WTC11 (cell line): ENCODE results near the gene SGSM2. TPM values are rescaled to one million over a fixed set of nuclear protein-coding genes. Genes with fewer than 3 reads are reported as not detected.

Experiments used
- ATAC-seq: fragments of 200-7000 bp; cut with Tn5 transposase; 2 replicates; pipeline ENCODE4 v1.10.0; 2021; ENCODE audit warnings: mild to moderate bottlenecking, moderate library complexity
- CTCF ChIA-PET: fragments of 300-600 bp; sonication (Branson Sonifier 250); formaldehyde crosslinking; loops from one replicate; lab custom pipeline; 2021; ENCODE audit warnings: antibody characterized with exemption; lab: Charles Lee
- POLR2A ChIA-PET: fragments of 350-600 bp; sonication (Branson Sonifier 250); formaldehyde crosslinking; loops from one replicate; lab custom pipeline; 2021; ENCODE audit warnings: antibody characterized with exemption; lab: Charles Lee
- DNase-seq: peaks from one replicate; pipeline ENCODE4 v3.0.0; 2021; ENCODE audit warnings: low spot score
- H3K27ac Mint-ChIP-seq: 2 replicates; pipeline ENCODE4 v1.8.0; 2021; ENCODE audit warnings: mixed read lengths
- H3K27me3 Mint-ChIP-seq: 2 replicates; pipeline ENCODE4 v1.8.0; 2021; ENCODE audit warnings: low read depth, mild to moderate bottlenecking, moderate library complexity, mixed read lengths
- H3K36me3 Mint-ChIP-seq: 2 replicates; pipeline ENCODE4 v1.8.0; 2021; ENCODE audit warnings: mixed read lengths
- H3K4me1 Mint-ChIP-seq: 2 replicates; pipeline ENCODE4 v1.8.0; 2022; ENCODE audit warnings: mixed read lengths
- H3K4me3 Mint-ChIP-seq: 2 replicates; pipeline ENCODE4 v1.8.0; 2021; ENCODE audit warnings: mild to moderate bottlenecking, moderate library complexity, mixed read lengths
- H3K9me3 Mint-ChIP-seq: 2 replicates; pipeline ENCODE4 v1.8.0; 2021; ENCODE audit warnings: mixed read lengths
- ATF2 ChIP-seq: sonication (generic); formaldehyde crosslinking; IDR thresholded peaks from 2 replicates; pipeline ENCODE4 v1.8.1; 2022; ENCODE audit warnings: low read depth, missing genetic modification reagents, borderline replicate concordance
- CREM ChIP-seq: sonication (generic); formaldehyde crosslinking; IDR thresholded peaks from 2 replicates; pipeline ENCODE4 v1.8.1; 2022; ENCODE audit warnings: mild to moderate bottlenecking, missing genetic modification reagents, moderate library complexity
- CTCF ChIP-seq: fragments of 200-600 bp; IDR thresholded peaks from 2 replicates; pipeline ENCODE4 v1.8.0; 2022; ENCODE audit warnings: antibody characterized with exemption
- ERG ChIP-seq: fragments of 250-450 bp; sonication (Bioruptor Pico); IDR thresholded peaks from 2 replicates; pipeline ENCODE4 v1.8.0; 2021; ENCODE audit warnings: mild to moderate bottlenecking
- FOXJ3 ChIP-seq: sonication (generic); formaldehyde crosslinking; IDR thresholded peaks from 2 replicates; pipeline ENCODE4 v1.9.0; 2021; ENCODE audit warnings: missing genetic modification reagents, mild to moderate bottlenecking, borderline replicate concordance
- GTF2I ChIP-seq: fragments of 250-450 bp; sonication (Bioruptor Pico); conservative IDR thresholded peaks from 2 replicates; pipeline ENCODE4 v1.4.0; 2021; ENCODE audit warnings: mild to moderate bottlenecking
- JUN ChIP-seq: sonication (generic); formaldehyde crosslinking; IDR thresholded peaks from 2 replicates; pipeline ENCODE4 v1.8.0; 2023; ENCODE audit warnings: mild to moderate bottlenecking, missing genetic modification reagents
- NR1H2 ChIP-seq: sonication (generic); formaldehyde crosslinking; IDR thresholded peaks from 2 replicates; pipeline ENCODE4 v1.9.0; 2021; ENCODE audit warnings: mild to moderate bottlenecking, moderate library complexity, missing genetic modification reagents
- NR2C2 ChIP-seq: sonication (generic); formaldehyde crosslinking; IDR thresholded peaks from 2 replicates; pipeline ENCODE4 v1.8.0; 2022; ENCODE audit warnings: mild to moderate bottlenecking, missing genetic modification reagents
- PRDM15 ChIP-seq: sonication (generic); formaldehyde crosslinking; IDR thresholded peaks from 2 replicates; pipeline ENCODE4 v1.8.0; 2022; ENCODE audit warnings: missing genetic modification reagents
- SMAD4 ChIP-seq: sonication (generic); formaldehyde crosslinking; IDR thresholded peaks from 2 replicates; pipeline ENCODE4 v1.8.0; 2022; ENCODE audit warnings: mild to moderate bottlenecking, missing genetic modification reagents
- TEAD4 ChIP-seq: sonication (generic); formaldehyde crosslinking; IDR thresholded peaks from 2 replicates; pipeline ENCODE4 v1.8.0; 2022; ENCODE audit warnings: mild to moderate bottlenecking, missing genetic modification reagents
- ZNF232 ChIP-seq: sonication (generic); formaldehyde crosslinking; IDR thresholded peaks from 2 replicates; pipeline ENCODE4 v1.8.0; 2022; ENCODE audit warnings: mild to moderate bottlenecking, missing genetic modification reagents
- ZNF671 ChIP-seq: fragments of 250-450 bp; sonication (Bioruptor Pico); IDR thresholded peaks from 2 replicates; pipeline ENCODE4 v1.8.0; 2021; ENCODE audit warnings: mild to moderate bottlenecking
- total RNA-seq: library from RNA; stranded (reverse); gene quantifications from 3 replicates; pipeline ENCODE4 v1.2.3, GENCODE V29; 2021
- TF ChIP-seq, protein P1 (sequence below): sonication (generic); formaldehyde crosslinking; conservative IDR thresholded peaks from 2 replicates; pipeline ENCODE4 v1.8.1; 2022; ENCODE audit warnings: mild to moderate bottlenecking, missing genetic modification reagents
- TF ChIP-seq, protein P2 (sequence below): sonication (generic); formaldehyde crosslinking; IDR thresholded peaks from 2 replicates; pipeline ENCODE4 v1.8.1; 2023; ENCODE audit warnings: mild to moderate bottlenecking, missing genetic modification reagents, moderate library complexity

SGSM2 gene
- total RNA-seq, 1 experiment from 2014 or later: 50.3 TPM

- ChIA-PET CTCF (interaction anchor here (2.0 kb wide), 1 partner anchor 38 kb away, joined by 15 read pairs; no protein-coding TSS in a partner anchor), POLR2A (no interaction called here)
- Mint-ChIP-seq H3K27ac (no peak overlapping the region), H3K4me3 (no peak overlapping the region), H3K9me3 (no peaks in the 10 kb centered on the region), H3K4me1 (no peaks in the 10 kb centered on the region), H3K36me3 (peaks cover 29% of the 10 kb centered on the region), H3K27me3 (no peaks in the 10 kb centered on the region)
- ATAC-seq: no peak
- TF ChIP-seq, protein P1, sequence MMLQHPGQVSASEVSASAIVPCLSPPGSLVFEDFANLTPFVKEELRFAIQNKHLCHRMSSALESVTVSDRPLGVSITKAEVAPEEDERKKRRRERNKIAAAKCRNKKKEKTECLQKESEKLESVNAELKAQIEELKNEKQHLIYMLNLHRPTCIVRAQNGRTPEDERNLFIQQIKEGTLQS: no peak
- TF ChIP-seq SMAD4 (CRISPR knock-in tag) (no peak), ATF2 (CRISPR knock-in tag) (no peak), NR2C2 (CRISPR knock-in tag) (no peak), ERG (CRISPR knock-in tag) (no peak), ZNF671 (no peak), NR1H2 (CRISPR knock-in tag) (no peak), CREM (no peak), GTF2I (CRISPR knock-in tag) (no peak), TEAD4 (no peak), ZNF232 (CRISPR knock-in tag) (no peak), PRDM15 (CRISPR knock-in tag) (no peak), JUN (CRISPR knock-in tag) (no peak), FOXJ3 (CRISPR knock-in tag) (no peak), CTCF (no peak)
- TF ChIP-seq, protein P2, sequence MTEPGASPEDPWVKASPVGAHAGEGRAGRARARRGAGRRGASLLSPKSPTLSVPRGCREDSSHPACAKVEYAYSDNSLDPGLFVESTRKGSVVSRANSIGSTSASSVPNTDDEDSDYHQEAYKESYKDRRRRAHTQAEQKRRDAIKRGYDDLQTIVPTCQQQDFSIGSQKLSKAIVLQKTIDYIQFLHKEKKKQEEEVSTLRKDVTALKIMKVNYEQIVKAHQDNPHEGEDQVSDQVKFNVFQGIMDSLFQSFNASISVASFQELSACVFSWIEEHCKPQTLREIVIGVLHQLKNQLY: no peak
- no peak for DNase-seq
Observed at GRCh38 chr17:2420176-2420575, 82.9 kb downstream of the SGSM2 start.
